ENCODE data around the gene XPO1.
"Not testable (repeated sequence)": the region's sequence is repeated elsewhere in the genome, so short reads cannot be mapped to it uniquely, and the experiment has no call there.

The XPO1 gene, protein sequence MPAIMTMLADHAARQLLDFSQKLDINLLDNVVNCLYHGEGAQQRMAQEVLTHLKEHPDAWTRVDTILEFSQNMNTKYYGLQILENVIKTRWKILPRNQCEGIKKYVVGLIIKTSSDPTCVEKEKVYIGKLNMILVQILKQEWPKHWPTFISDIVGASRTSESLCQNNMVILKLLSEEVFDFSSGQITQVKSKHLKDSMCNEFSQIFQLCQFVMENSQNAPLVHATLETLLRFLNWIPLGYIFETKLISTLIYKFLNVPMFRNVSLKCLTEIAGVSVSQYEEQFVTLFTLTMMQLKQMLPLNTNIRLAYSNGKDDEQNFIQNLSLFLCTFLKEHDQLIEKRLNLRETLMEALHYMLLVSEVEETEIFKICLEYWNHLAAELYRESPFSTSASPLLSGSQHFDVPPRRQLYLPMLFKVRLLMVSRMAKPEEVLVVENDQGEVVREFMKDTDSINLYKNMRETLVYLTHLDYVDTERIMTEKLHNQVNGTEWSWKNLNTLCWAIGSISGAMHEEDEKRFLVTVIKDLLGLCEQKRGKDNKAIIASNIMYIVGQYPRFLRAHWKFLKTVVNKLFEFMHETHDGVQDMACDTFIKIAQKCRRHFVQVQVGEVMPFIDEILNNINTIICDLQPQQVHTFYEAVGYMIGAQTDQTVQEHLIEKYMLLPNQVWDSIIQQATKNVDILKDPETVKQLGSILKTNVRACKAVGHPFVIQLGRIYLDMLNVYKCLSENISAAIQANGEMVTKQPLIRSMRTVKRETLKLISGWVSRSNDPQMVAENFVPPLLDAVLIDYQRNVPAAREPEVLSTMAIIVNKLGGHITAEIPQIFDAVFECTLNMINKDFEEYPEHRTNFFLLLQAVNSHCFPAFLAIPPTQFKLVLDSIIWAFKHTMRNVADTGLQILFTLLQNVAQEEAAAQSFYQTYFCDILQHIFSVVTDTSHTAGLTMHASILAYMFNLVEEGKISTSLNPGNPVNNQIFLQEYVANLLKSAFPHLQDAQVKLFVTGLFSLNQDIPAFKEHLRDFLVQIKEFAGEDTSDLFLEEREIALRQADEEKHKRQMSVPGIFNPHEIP (N-terminal part only)
- total RNA-seq: 252 to 312 reads per million in 2 donors

DNA sequence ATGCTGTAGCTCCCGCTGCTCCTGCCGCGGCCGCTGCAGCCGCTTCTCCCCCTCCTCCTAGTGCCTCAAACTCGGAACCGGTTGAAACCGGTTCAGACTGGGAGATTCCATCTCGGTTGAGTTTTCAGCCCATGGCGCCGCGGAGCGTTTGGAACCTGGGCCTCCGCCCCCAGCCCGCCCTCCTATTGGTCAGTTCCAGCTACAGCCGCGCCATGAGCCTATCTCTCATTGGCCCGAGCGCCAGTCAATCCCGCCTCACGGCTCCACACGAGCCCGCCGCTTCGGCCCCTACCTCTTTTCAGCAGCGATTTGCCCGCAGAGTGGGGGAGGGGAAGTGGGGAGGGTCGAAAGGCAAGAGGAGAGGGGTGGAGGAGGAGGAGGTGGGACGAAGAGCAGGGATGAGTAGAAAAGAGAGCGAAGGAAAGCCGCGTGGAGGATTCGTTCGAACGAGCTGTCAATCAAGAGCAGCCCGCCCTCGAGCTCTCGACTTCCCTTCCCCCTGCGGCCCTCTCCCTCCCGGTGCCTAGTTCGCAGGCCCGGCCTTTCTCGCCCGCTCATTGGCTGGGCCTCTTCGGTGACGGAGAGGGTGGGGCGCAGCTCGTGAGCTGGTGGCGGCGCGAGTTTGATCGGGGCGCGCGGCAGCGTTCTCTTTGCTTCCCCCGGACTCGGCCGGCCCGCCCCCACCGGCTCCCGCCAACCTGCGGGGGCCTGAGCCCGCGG is at the start of gene XPO1:
Gene XPO1 (minus strand): TSS at position 157 of the 720 bp plus-strand sequence. CDS start 4,459 bp downstream, outside the sequence.
- DNase-seq: peak; percentile 98

DNA sequence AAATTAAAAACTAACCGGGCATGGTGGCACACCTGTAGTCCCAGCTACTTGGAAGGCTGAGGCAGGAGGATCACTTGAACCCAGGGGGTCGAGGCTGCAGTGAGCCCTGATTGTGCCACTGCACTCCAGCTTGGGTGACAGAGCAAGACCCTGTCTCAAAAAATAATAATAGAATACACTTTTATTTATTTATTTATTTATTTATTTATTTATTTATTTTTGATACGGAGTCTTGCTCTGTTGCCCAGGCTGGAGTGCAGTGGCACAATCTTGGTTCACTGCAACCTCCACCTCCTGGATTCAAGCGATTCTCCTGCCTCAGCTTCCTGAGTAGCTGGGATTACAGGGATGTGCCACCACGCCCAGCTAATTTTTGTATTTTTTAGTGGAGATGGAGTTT is 48.8 kb upstream of the XPO1 start:
- DNase-seq: not testable (repeated sequence)

DNA sequence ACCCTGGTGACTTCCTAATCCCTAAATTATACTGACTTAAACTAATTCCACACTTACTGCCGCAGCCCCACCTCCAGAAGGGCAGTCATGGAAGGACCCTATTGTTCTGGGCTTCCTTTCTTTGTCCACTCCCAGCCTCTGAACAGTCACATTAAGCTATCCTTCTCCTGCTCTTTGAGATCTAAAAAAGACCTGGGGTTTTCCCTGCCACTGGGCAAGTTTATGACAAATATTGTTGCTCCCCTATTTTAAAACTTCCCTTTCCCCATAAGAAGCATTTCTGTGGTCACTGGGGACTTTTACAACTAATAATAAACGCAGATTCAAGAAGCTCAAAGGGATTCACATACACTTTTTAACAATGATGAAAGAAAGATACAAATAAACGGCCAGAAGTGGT is 47.2 kb upstream of the XPO1 start:
- DNase-seq: no peak

DNA sequence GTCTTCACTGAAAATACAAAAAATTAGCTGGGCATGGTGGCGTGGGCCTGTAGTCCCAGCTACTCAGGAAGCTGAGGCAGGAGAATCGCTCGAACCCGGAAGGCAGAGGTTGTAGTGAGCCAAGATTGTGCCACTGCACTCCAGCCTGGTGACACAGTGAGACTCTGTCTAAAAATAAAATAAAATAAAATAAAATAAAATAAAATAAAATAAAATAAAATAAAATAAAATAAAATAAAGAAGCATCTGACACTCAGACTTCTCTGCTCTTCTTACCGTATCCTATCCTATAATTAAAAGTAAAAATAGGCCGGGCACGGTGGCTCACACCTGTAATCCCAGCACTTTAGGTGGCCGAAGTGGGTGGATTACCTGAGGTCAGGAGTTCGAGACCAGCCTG is 46.2 kb upstream of the XPO1 start:
- not testable (repeated sequence) for DNase-seq

DNA sequence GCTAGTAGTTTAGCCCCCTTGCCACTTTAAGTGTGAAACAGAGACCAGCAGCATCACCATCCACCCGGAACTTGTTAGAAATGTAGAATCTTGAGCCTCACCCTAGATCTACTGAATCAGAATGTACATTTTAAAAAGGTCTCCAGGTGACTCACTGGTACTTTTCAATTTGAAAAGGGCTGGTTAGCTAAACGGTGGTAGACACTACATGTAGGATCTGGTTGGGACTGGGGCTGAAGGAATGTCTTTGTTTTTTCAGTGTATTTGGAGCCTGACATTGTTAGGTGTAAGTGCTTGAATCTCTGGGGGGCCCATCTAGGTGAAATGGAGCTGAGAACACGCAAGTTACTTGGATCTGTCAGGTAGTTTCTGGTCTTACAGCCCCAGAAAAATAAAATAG is 44.0 kb upstream of the XPO1 start:
- no peak for DNase-seq

DNA sequence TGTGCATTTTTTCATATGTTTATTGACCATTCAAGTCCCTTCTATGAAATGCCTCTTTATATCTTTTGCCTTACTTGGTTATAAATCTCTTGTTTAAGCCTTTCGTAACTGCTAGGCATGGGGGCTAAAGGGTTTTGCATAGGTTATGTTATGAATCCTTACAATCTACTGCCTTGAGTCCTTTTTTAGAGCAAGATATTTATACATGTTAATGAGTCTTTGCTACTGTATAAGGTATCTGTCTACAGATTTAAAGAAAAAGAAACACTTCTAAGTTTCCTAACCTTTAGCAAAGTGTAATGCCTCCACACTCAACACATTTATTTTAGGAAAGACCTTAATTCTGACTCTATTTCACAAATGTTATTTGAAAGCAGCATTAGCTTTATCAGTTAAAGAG is 43.6 kb upstream of the XPO1 start:
- no peak for DNase-seq

DNA sequence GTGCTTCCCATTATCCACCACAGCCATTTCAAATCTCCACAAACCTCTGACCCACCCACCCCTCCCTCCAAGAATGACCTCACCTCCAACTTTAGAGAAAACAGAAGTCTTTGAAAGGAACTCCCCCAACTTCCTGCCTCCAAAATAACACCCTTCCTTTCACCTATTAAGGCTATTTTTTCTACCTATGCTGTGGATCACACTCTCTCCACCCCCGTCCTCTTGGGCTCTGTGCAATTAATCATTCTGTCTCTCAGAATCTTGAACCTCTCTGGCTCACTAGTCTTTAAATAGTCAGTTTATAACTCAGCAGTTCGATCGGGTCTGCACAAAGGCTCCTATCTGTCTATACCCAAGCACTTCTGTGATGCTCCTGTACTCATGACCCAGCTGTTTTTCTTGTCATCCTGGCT is 37.3 kb upstream of the XPO1 start:
- no peak for DNase-seq

DNA sequence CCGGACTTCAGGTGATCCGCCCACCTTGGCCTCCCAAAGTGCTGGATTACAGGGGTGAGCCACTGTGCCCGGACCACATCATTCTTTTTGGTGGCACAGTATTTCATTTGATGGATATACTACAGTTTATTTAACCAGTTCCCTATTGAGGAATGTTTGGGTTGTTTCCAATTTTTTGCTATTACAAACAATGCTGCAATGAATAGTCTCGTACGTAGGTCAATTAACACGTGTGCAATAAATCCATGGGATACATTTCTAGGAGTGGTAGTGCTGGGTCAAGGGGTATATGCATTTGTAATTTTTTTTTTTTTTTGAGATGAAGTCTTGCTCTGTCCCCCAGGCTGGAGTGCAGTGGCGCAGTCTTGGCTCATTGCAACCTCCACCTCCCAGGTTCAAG is 28.4 kb upstream of the XPO1 start:
- DNase-seq: no peak

DNA sequence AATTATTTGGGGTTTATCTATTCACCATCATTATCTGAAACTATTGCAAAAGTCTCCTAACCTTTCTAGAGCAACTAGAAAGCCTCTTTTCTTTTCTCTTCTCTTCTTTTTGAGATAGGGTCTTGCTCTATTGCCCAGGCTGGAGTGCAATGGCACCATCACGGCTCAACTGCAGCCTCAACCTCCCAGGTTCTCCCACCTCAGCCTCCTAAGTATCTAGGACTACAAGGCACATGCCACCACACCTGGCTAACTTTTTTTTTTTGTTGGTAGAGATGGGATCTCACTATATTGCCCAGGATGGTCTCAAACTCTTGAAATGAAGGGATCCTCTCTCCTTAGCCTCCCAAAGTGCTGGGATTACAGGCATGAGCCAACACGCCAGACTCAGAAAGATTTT is 24.5 kb upstream of the XPO1 start:
- DNase-seq: no peak

DNA sequence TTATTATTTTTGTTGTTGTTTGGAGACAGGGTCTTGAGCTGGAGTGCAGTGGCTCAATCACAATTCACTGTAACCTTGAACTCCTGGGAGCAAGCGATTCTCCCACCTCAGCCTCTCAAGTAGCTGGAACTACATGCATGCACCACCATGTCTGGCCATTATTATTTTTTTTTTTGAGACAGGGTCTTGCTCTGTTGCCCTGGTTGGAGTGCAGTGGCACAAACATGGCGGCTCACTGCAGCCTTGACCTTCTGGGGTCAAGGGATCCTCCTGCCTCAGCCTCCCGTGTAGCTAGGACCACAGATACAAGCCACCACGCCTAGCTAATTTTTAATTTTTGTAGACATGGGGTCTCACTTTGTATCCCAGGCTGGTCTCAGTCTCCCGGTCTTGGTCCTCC is 20.0 kb upstream of the XPO1 start:
- DNase-seq: no peak

DNA sequence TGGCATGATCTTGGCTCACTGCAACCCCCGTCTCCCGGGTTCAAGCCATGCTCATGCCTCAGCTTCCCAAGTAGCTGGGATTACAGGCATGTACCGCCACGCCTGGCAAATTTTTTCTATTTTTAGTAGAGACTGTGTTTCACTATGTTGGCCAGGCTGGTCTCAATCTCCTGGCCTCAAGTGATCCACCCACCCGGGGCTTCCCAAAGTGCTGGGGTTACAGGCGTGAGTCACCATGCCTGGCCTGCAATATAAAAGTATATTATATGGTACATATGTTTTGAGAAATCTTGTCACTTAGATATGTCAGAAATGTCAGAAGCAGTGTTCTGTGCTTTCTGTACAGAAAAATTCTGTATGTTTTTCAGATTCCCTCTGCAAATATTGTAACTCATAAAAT is 19.2 kb upstream of the XPO1 start:
- no peak for DNase-seq

DNA sequence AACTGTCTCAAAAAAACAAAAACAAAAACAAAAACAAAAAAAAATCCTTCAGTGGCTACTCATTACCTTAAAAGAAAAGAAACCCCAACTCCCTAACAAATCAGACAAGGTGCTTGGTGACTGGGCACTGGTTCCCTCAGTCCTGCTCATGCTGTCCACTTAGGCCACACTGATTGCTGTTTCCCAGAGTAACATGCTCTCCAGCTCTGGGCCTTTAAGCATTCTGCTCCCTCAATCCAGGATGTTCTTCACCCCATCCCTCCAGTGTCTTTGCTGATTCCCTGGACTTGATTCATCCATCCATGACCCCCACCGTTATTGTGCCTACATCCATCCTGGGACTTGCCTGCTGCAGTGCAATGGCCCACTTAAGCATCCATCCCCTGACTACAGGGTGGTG is 16.4 kb upstream of the XPO1 start:
- no peak for DNase-seq

DNA sequence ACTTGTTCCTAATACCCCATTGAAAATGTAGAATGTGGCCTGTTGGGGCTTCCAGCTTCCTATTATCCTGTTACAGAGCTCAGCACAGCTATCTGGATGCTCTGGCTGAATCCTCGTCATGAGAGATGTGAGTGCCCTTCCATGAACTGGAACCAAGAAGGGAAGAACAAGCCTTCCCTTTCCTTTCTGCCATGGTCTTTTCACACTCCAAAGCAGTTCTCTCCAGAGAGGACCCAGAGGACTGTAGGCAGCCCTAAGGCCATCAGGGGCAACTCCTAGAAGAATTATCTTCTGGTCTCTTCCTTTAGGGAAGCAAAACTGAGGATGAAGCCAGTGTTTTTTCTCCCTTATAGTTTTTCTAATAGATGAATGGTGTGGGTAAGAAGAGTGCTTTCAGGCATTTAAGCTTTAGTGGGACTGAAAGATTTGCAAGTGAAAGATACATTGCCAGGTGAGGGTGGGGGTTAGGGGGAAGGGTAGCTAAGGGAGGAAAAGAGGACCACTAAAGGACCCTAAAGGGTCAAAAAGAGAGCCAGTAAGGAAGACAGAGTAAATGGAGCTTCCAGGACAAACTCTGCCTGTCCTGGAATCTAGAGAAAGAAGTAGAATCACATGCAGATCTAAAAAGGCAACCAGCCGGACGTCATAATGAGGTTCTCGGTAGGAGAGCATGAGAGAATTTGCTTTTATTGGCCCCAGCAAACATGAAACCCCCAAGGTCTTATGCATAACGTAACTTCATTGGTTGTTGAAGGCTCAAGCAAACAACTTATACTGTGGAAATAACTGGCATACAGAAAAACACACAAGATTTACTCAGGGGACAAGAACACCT is 12.4 kb upstream of the XPO1 start:
- no peak for DNase-seq

DNA sequence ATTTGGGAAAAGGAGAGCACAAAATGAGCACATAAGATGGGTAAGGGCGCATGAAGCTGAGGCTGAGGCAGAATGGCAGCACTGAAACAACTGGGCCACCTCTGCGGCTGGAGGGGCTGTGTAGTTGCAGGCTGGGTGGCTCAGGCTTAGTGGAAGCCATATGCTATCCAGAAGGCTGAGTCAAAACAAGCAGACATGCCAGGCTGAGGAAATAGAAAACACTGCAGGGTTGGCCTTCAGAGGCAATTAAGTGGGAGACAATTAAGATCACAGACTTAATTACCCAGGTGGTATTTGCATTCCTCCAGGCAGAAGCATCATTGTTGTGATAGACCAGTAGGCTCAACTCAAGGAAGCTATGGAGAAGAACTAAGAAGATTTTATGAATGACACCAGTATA is 11.4 kb upstream of the XPO1 start:
- DNase-seq: no peak

DNA sequence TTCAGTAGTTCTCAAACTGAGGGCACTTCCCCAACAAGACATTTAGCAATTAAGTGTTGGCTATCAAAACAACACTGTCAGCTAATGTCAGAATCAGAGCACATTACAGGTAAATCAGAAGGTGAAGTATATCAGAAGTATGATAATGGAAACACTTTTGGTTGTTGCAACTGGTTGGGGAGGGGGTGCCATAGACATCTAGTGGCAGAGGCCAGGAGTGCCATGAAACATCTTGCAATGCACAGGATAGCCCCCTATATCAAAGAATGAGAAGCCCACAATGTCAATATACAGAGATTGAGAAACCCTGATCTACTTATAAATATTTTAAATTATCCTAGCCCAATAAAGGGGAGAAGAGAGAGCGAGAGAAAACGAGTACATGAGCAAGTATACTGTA is 4.9 kb upstream of the XPO1 start:
- DNase-seq: no peak

DNA sequence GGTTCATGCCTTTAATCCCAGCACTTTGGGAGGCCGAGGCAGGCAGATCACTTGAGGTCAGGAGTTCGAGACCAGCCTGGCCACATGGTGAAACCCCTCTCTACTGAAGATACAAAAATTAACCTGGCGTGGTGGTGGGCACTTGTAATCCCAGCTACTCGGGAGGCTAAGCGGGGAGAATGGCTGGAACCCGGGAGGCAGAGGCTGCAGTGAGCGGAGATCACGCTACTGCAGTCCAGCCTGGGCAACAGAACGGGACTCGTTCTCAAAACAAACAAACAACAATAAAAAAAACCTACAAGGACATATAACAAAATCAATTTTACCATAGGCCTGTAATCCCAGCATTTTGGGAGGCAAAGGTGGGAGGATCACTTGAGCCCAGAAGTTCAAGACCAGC is 2.0 kb upstream of the XPO1 start:
- DNase-seq: not testable (repeated sequence)

DNA sequence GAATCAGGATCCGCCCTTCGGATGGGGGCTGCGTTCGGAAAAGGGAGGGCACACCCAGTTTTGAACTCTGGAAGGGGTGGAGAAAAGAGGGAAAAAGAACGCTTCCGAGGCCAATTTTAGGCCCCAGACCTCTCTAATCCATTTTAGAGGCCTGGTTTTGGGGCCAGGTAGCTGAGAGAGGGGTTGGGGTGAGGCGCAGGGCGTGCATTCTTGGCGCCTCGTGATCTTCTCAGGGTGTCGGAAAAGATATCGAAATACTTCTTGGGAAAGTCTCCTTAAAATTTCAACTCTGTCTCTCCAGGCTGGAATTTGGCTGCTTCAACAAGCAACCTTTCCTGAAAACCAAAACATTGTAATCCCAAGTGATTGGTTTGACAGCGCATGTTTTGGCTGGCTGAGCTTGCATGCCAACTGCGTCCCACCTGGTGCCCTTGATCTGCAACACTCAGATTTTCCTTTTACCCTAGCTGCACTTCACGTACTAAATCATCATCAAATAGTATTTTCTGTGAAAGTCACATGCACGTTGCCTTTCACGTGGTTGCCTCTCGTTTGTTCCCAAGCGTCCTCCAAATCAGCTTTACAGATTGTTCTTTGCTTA is 864 bp upstream of the XPO1 start:
- DNase-seq: peak; percentile 20

DNA sequence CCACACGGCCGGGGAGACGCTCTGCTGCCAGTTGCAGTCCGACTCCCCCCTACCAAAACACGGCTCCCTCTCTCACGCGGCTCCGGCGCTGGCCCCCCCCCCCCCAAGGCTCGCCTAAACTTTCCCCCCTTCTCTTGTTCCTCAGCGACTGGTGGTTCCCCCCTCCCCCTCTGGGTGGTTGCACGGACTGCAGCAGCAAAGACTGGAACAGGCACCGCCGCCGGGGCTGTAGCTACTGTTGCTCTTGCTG is 281 bp downstream of the XPO1 start:
- no peak for DNase-seq

DNA sequence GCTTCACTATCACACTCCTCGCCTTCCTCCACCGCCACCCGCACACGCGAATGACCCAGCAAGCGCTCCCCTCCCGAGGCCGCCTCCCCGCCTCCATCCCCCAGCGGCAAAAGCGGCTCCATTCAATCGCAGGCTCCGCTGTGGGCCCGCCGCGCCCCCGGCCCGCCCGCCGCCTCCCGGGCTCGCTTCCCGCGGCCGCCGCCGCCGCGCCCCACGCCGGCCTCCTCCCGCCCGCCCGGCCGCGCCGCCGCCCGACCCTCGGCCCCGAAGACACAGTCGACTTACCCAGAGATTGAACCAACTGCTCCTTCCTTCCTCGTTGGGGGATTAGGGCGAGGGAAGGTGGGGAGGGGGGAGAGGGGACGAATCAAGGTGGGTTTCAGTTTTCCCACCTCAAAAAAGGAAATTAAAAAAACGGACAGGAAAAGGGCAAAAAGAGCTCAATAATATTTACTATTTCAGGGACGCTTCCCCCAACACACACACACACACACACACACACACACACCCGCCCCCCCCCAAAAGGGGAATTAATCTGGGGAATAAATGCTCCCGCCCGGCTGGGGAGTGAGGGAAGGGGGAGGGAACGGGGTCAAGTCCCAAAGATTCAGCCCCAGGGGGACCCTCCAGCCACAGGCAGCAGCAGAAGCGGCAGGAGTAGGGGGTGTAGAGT is 743 bp downstream of the XPO1 start:
- DNase-seq: peak; percentile 40

DNA sequence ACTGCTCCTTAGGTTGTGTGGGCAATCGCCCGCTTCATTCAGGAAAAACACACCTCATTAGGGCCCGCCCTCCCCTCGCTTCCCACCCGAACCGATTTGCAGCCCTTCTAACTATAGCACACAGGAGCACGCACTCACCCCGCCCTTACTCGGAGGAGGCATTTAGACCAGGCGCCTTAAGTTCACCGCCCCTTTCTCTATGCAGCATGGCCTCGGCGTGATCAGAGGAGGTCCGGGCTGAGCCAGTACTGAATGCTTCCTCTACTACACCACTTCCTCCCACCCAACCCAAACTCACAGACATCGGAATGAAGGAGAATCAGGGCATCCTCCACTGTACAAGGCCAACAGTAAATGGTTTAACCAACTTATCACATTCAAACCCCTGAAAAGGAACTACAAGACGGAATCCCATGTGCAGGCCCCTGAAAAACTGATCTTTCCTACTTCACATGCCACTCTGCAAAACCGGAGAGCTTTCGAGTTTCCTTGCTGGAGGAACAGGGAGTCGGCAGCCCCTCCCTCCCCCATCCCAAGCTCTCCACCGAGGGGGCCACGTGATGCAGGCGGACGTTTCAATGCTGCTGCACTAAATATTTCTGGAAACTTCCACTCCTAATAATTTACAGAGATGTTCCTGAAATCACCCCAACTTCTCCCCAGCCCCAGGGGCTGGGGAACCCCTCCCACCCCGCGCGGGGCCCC is 1.4 kb downstream of the XPO1 start:
- peak; percentile 78 for DNase-seq

DNA sequence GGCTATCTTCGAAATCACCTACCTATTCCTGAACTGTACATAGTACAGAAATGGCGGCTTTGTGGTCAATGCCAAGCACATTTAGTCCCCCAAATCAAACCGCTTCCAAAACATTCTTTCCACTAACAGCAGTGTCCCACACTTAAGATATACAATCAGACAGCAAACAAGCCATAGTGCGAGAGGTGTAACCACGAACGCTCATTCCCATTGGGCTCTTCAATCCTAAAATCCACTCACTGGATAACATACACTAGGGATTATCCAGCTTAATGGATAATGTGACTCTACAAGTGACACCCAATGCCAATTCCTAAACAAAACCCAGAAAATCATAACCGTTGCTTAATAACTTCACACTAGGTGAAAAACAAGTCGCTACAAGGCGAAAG is 2.0 kb downstream of the XPO1 start:
- no peak for DNase-seq

Measured in T-helper 9 cell (primary cell).